ENCODE results near the gene U2AF2. TPM values are rescaled to one million over a fixed set of nuclear protein-coding genes. Genes with fewer than 3 reads are reported as not detected.

Gene U2AF2
- polyA plus RNA-seq, 1 donor: 164 TPM

DNA sequence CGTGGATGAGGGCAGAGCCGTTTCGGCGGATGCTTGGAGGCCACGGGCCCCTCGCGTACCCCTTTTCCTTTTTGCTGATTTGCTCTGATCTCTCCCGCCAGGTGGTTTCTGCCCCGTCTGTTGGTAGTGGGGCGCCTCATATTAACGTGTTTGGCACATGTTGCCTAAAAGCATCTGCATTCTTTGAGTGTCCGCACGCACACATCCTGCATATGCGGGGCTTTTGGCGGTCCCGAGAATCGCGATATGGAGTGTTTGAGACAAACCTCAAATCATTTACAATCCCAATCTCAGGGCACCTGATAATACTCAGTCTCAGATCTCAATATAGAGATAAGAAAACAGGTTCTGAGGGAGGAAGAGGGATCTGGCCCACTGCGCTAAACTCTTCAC lies 809 bp downstream of the U2AF2 start:
- DNase-seq: no peak

- DNase-seq: no peak
These were observed 1.7 kb downstream of the U2AF2 start for GRCh38 chr19:55656552-55656951.

DNA sequence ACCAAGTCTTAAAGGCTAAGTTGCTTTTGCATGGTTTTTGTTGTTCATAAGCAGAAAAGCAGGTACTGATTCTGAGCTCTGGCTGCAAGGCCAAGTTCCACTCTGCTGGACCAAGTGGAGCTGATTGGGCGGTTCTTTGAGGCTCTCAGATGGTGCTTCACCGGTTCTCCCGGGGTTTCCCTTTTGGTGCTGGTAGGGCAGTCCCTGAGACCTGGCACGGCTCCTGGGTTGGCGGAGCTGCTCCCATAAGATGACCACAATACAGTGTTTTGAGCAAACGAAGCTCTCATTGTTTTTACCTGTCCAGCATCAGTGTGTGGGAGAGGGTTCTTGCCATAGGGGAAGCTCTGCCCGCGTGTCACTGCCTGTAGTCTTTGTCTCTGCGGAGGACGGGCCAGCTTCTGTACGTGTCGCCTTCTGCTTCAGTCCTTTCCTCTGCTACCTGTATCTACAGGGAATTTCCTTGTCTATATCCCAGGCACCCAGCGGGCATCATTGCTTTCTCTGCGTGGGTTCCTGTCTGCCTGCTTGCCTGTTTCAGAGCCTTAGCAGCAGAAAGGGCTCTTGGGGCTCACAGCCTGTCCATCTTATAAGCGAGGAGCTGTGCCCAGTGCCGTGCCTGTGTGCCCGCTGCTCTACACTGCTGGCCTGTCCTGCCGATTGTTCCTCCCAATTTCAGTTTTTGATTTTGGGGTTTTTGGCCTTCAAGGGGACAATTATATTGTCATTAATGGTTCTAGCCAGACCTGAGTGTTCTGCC lies 2.3 kb downstream of the U2AF2 start:
- DNase-seq: no peak

DNA sequence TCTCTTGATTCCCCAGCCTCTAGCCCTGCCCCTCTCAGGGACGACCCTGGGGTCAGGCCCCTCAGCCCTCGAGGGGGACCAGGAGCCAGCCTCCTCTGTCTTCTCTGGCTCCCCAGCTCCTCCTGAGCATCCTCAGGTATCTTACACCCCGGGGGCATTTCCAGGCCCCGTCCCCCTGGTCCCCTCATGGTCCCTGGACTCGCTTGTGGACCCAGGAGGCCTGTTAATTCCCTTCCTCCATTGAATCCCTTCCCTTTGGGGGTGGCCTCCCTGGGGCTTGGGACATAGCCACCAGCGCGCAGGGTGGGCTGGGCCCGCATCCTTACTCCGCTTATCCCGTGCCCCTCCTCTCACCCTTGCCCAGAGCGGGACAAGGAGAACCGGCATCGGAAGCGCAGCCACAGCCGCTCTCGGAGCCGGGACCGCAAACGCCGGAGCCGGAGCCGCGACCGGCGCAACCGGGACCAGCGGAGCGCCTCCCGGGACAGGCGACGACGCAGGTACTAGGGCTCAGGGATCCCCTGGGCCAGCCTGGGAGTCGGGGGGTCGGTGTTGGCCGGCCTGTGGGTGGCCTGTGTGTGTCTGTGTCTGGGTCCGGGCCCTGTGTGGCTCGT lies 4.1 kb downstream of the U2AF2 start:
- DNase-seq: no peak

DNA sequence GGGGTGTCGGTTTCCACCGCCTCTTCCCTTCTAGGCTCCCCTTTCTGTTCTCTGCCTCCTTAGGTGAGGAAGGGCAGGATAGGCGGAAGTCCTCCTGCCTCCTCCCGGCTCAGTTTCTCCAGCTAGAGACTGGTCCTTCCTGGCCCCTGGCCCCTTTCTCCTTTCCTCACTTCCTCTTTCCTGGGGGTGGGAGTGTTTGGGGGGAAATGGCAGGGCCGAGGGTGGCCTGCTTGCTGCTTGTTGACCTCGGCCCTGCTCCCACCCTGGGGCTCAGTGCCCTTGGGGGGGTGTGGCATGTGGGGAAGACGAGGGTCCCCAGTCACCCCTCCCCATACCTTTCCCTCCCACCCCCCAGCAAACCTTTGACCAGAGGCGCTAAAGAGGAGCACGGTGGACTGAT lies 5.0 kb downstream of the U2AF2 start:
- no peak for DNase-seq

DNA sequence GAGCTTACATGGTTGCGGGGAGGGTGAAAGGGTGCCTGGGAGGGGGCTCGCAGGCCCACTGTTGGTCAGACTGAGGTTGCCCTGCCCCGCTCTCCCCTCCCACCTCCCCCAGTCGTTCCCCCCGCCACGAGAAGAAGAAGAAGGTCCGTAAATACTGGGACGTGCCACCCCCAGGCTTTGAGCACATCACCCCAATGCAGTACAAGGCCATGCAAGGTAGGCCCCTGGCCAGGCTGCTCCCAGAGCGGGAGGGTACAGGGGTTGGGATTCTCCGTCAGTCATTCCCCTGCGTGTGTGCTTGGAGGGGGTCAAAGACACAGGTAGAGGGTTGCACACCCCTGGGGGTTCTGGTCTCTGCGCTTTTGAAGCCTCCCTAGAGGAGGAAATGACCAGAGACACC lies 5.6 kb downstream of the U2AF2 start:
- no peak for DNase-seq

GRCh38 chr19:55660991-55661390 lies 6.2 kb downstream of the U2AF2 start:
- DNase-seq: no peak

DNA sequence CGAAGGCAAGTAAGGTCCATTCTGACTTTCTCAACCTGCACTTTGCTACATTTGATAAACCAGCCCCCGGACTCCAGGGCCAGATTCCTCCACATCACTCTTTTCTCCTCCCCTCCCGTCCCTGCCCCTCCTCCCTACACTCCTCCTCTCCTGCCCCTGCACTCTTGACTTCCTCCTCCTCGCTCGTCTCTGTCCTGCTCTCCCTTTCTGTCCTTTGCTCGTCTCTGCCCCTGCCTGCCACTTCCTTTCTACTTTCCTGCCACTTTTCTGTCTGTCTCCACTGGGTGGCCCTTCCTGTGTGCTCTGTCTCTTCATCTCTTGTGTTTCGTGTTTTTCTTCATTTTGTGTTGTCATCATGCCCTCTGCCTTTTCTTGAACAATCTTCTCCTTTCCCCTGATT lies 7.0 kb downstream of the U2AF2 start:
- no peak for DNase-seq

- DNase-seq: no peak
These were observed 9.2 kb downstream of the U2AF2 start for GRCh38 chr19:55663846-55664536.

- DNase-seq: no peak
These were observed 11.6 kb downstream of the U2AF2 start for GRCh38 chr19:55666343-55667005.

DNA sequence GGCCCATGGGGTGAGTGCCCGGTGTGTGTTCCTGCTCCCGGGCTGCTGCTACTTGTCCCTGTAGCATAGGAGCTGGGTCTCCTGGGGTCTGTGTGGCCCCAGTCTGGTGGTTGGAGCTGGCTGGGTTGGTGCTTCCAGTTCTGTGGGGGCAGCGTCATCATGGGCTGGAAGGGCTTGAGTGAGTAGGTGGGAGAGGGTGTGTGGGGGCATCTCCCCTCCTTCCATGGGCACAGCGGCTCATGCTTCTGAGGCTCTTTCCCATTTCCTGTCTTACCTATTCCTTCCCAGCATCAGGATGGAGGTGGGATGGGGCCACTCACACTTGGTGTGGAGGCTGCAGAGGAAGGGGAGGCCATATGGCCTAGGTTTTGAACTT lies 12.2 kb downstream of the U2AF2 start:
- DNase-seq: no peak

GRCh38 chr19:55667511-55667910 lies 12.7 kb downstream of the U2AF2 start:
- no peak for DNase-seq

DNA sequence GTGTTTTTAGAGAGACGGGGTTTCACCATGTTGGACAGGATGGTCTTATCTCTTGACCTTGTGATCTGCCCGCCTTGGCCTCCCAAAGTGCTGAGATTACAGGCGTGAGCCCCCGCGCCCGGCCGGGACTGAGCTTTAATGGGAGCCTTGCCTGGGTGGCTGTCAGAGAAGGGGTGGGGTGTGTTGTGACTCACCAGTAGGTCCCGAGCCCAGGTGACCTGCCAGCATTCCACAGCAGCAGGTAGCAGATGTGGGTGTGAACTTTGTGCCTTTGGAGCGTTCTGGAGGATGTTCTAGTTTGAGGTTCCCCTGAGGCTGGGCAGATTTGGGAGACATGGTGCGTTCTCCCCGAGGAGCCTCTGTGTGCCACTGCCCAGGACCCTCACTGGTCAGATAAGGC lies 13.1 kb downstream of the U2AF2 start:
- DNase-seq: no peak

DNA sequence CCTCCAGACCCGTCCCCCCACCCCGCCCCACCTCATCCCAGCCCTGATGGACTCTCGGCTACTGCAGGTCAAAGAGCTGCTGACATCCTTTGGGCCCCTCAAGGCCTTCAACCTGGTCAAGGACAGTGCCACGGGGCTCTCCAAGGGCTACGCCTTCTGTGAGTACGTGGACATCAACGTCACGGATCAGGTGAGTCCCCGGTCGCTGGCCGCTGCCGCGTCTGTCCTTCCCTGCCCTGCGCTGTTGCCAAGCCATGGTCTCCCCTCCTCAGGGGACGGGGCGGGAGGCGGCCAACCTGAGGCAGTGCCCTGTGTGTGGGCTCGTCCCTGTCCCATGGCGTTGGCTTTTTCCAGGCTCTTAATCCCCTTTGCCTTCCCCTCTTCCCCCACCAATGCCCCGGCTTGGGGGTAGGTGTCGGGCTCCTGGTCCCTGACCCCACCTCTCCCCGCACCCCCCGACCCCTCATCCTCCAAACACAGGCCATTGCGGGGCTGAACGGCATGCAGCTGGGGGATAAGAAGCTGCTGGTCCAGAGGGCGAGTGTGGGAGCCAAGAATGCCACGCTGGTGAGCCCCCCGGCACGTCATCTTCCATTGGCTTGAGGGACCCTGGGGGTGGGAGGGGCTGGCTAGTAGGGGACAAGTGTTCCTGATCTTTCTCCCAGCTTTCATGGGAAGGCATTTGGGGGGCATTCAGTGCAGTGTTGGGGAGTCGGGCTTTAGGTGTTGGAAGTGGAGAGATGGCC lies 13.9 kb downstream of the U2AF2 start:
- no peak for DNase-seq

GRCh38 chr19:55669418-55670279 lies 14.8 kb downstream of the U2AF2 start:
- DNase-seq: no peak

DNA sequence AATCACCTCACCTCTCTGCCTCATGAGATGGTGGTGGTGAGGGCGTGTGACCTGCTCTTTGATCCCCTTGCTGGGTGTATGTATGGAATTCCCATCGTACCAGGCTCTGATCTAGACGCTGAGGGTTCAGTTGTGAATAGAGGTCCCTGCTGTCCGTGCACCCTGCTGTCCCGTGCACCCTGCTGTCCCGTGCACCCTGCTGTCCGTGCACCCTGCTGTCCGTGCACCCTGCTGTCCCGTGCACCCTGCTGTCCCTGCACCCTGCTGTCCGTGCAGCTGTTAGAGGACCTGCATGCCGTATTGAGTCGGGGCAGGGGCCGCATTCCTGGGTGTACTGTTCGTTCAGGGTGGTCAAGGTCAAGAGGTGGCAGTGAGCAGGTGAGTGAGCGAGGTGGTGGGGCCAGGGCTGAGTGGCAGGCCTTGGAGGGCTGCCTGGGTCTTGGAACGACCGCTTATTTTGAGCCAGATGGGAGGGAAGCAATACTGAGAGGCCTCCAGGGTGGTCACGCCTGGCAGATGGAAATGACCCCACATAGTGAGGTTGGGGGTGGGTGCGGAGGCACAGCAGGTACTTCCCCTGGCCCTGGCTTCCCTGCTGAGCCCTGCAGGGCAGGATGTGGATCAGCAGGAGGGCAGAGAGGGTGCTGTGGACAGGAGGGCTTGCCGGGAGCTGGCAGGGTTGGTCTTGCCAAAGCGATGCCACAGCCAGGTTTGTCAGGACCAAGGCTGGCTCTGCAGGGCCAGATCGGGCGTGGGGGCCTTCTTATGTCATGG lies 15.6 kb downstream of the U2AF2 start:
- no peak for DNase-seq

GRCh38 chr19:55671054-55671378 lies 16.2 kb downstream of the U2AF2 start:
- DNase-seq: no peak

GRCh38 chr19:55672418-55672817 lies 17.6 kb downstream of the U2AF2 start:
- DNase-seq: no peak

- DNase-seq: no peak
These were observed 18.6 kb downstream of the U2AF2 start for GRCh38 chr19:55673465-55673864.

GRCh38 chr19:55673889-55674288 lies 19.1 kb downstream of the U2AF2 start:
- DNase-seq: no peak

- no peak for DNase-seq
These were observed 19.6 kb downstream of the U2AF2 start for GRCh38 chr19:55674459-55674840.

Measured in left kidney (tissue), 2 donors.